H9 (cell line): ENCODE results near the gene KLB. TPM values are rescaled to one million over a fixed set of nuclear protein-coding genes. Genes with fewer than 3 reads are reported as not detected.

Experiments
- DNase-seq: peaks from one replicate; pipeline ENCODE4 v3.0.0-alpha.2; 2017
- H2AFZ ChIP-seq: one replicate; pipeline ENCODE4 v1.6.1; 2013; ENCODE audit warnings: mild to moderate bottlenecking, low read length, control low read depth, moderate library complexity
- H2AK5ac ChIP-seq: 2 replicates; pipeline ENCODE4 v1.6.1; 2013; ENCODE audit warnings: low read length, control low read depth, mixed read lengths; ENCODE audit not compliant: insufficient read length
- H2BK120ac ChIP-seq: one replicate; pipeline ENCODE4 v1.6.1; 2013; ENCODE audit warnings: low read depth, mild to moderate bottlenecking, low read length, control low read depth, inconsistent platforms; ENCODE audit not compliant: poor library complexity, severe bottlenecking
- H2BK12ac ChIP-seq: 2 replicates; pipeline ENCODE4 v1.6.1; 2013; ENCODE audit warnings: low read length, control low read depth, mixed read lengths, low read depth; ENCODE audit not compliant: insufficient read length
- H2BK15ac ChIP-seq: 2 replicates; pipeline ENCODE4 v1.6.1; 2013; ENCODE audit warnings: low read depth, low read length, control low read depth
- H2BK20ac ChIP-seq: one replicate; pipeline ENCODE4 v1.6.1; 2013; ENCODE audit warnings: low read depth, mild to moderate bottlenecking, low read length, control low read depth, inconsistent platforms; ENCODE audit not compliant: poor library complexity, severe bottlenecking
- H2BK5ac ChIP-seq: 2 replicates; pipeline ENCODE4 v1.6.1; 2013; ENCODE audit warnings: low read length, control low read depth, mixed read lengths; ENCODE audit not compliant: insufficient read length
- H3K14ac ChIP-seq: 2 replicates; pipeline ENCODE4 v1.6.1; 2013; ENCODE audit warnings: low read length, control low read depth; ENCODE audit not compliant: insufficient read depth
- H3K18ac ChIP-seq: 2 replicates; pipeline ENCODE4 v1.6.1; 2013; ENCODE audit warnings: low read depth, mild to moderate bottlenecking, mixed read lengths, low read length, control low read depth; ENCODE audit not compliant: insufficient read length
- H3K23ac ChIP-seq: 2 replicates; pipeline ENCODE4 v1.6.1; 2013; ENCODE audit warnings: low read length, control low read depth, mixed read lengths, low read depth; ENCODE audit not compliant: insufficient read length
- H3K23me2 ChIP-seq: 2 replicates; pipeline ENCODE4 v1.6.1; 2013; ENCODE audit warnings: low read depth, mild to moderate bottlenecking, mixed read lengths, low read length, control low read depth; ENCODE audit not compliant: insufficient read length, poor library complexity, severe bottlenecking
- H3K27ac ChIP-seq: 2 replicates; pipeline ENCODE4 v1.5.1; 2013; ENCODE audit warnings: low read length, control low read depth, mixed read lengths, low read depth; ENCODE audit not compliant: insufficient read length
- H3K27me3 ChIP-seq: 2 replicates; pipeline ENCODE4 v1.6.1; 2013; ENCODE audit warnings: low read length, control low read depth, inconsistent platforms; ENCODE audit not compliant: insufficient read depth
- H3K4ac ChIP-seq: 2 replicates; pipeline ENCODE4 v1.6.1; 2013; ENCODE audit warnings: low read depth, mild to moderate bottlenecking, control low read depth, inconsistent platforms, low read length, moderate library complexity
- H3K4me1 ChIP-seq: 2 replicates; pipeline ENCODE4 v1.6.1; 2013; ENCODE audit warnings: low read length, control low read depth, inconsistent platforms; ENCODE audit not compliant: insufficient read depth
- H3K4me2 ChIP-seq: 2 replicates; pipeline ENCODE4 v1.6.1; 2013; ENCODE audit warnings: low read length, control low read depth, mixed read lengths; ENCODE audit not compliant: insufficient read length, insufficient read depth
- H3K56ac ChIP-seq: 2 replicates; pipeline ENCODE4 v1.6.1; 2013; ENCODE audit warnings: low read depth, mild to moderate bottlenecking, mixed read lengths, low read length, control low read depth; ENCODE audit not compliant: insufficient read length
- H3K79me1 ChIP-seq: 2 replicates; pipeline ENCODE4 v1.6.1; 2013; ENCODE audit warnings: low read depth, mild to moderate bottlenecking, moderate library complexity, low read length, control low read depth, inconsistent platforms; ENCODE audit not compliant: insufficient read depth, poor library complexity, severe bottlenecking
- H3K79me2 ChIP-seq: 2 replicates; pipeline ENCODE4 v1.6.1; 2013; ENCODE audit warnings: low read length, control low read depth, inconsistent platforms; ENCODE audit not compliant: insufficient read depth
- H3K9ac ChIP-seq: 2 replicates; pipeline ENCODE4 v1.6.1; 2013; ENCODE audit warnings: low read length, control low read depth, mixed read lengths; ENCODE audit not compliant: insufficient read length; ENCODE audit errors: extremely low read depth
- H3K9me3 ChIP-seq: one replicate; pipeline ENCODE4 v1.6.1; 2013; ENCODE audit warnings: low read depth, low read length, inconsistent platforms; ENCODE audit not compliant: control insufficient read depth
- H3T11ph ChIP-seq: one replicate; pipeline ENCODE4 v1.6.1; 2013; ENCODE audit warnings: mild to moderate bottlenecking, low read length, control low read depth, inconsistent platforms
- H4K20me1 ChIP-seq: one replicate; pipeline ENCODE4 v1.6.1; 2013; ENCODE audit not compliant: control insufficient read depth, insufficient read length, insufficient read depth
- H4K5ac ChIP-seq: 2 replicates; pipeline ENCODE4 v1.6.1; 2013; ENCODE audit warnings: low read depth, mild to moderate bottlenecking, mixed read lengths, low read length, control low read depth; ENCODE audit not compliant: insufficient read length
- H4K8ac ChIP-seq: replicated peaks from 2 replicates; pipeline ENCODE4 v1.6.1; 2013; ENCODE audit warnings: low read length, control low read depth, mixed read lengths, low read depth; ENCODE audit not compliant: insufficient read length
- H4K91ac ChIP-seq: 2 replicates; pipeline ENCODE4 v1.6.1; 2013; ENCODE audit warnings: low read depth, mild to moderate bottlenecking, moderate library complexity, mixed read lengths, low read length, control low read depth; ENCODE audit not compliant: insufficient read length
- H3K27ac Mint-ChIP-seq, 3 experiments: 2 replicates in 2 of 3; 3 replicates in 1 of 3; pipeline ENCODE4 v1.8.0; 2020 to 2021; ENCODE audit warnings: mixed read lengths in 3 of 3, mild to moderate bottlenecking in 1 of 3, moderate library complexity in 1 of 3
- H3K27me3 Mint-ChIP-seq: 2 replicates; pipeline ENCODE4 v1.8.0; 2021; ENCODE audit warnings: low read depth, mild to moderate bottlenecking, moderate library complexity, mixed read lengths
- H3K36me3 Mint-ChIP-seq, 3 experiments: 2 replicates in 2 of 3; 3 replicates in 1 of 3; pipeline ENCODE4 v1.8.0; 2020 to 2021; ENCODE audit warnings: low read depth in 3 of 3, mixed read lengths in 3 of 3; ENCODE audit not compliant: insufficient read depth in 1 of 3
- H3K4me1 Mint-ChIP-seq, 2 experiments: 2 replicates each; pipeline ENCODE4 v1.8.0; 2020; ENCODE audit warnings: mixed read lengths in 2 of 2
- H3K4me3 Mint-ChIP-seq, 2 experiments: 2 replicates in 1 of 2; 3 replicates in 1 of 2; pipeline ENCODE4 v1.8.0; 2020 to 2021; ENCODE audit warnings: mild to moderate bottlenecking in 2 of 2, mixed read lengths in 2 of 2, moderate library complexity in 1 of 2
- H3K9me3 Mint-ChIP-seq, 2 experiments: 2 replicates in 1 of 2; 3 replicates in 1 of 2; pipeline ENCODE4 v1.8.0; 2020; ENCODE audit warnings: mild to moderate bottlenecking in 2 of 2, mixed read lengths in 2 of 2, moderate library complexity in 1 of 2
- CTCF ChIP-seq: fragments of 200-600 bp; sonication (generic); conservative IDR thresholded peaks from 3 replicates; pipeline ENCODE4 v1.8.0; 2021; ENCODE audit warnings: antibody characterized with exemption, mild to moderate bottlenecking
- WGBS: extraction: QIAGEN DNeasy Blood & Tissue Kit; methylation state at CpG from one replicate; pipeline ENCODE4 v1.1.7; 2013; ENCODE audit warnings: missing lambda C conversion rate, low lambda C conversion rate, mixed read lengths; ENCODE audit not compliant: insufficient read length; ENCODE audit errors: extremely low coverage; 5-methylcytosine and 5-hydroxymethylcytosine counted together
- total RNA-seq: library from RNA; stranded (reverse); gene quantifications from 2 replicates; pipeline ENCODE4 v1.2.1, GENCODE V29; 2021

The KLB gene
- total RNA-seq, 1 experiment from 2014 or later = 0.07 TPM

DNA sequence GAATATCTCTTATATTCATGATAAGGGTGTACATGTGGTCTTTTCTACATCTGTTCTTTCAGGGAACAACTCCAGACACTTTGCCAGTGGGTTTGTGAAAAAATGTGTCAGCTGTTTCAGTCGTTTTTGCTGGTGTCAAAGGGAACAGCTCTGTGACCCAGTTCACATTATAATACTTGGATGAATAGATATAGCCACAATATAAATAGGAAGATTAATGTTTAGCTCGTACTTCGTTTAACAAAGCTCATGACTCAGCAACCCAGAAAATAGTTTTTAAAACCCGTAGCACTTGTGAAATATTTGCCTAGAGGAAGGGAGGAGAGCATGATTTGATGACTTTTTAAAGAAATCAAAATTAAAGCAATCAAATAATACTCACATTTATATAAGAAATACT lies 60.0 kb downstream of the KLB start:
- no peaks in the 10 kb centered on the region for H3K9me3 ChIP-seq
- H2BK20ac ChIP-seq = no peak overlapping the region
- Mint-ChIP-seq H3K4me1 (peaks cover 2 to 4% of the 10 kb centered on the region in 2 experiments; a peak in 1 of 4 replicates), H3K27me3 (no peaks in the 10 kb centered on the region), H3K27ac (no peak overlapping the region), H3K36me3 (peaks cover 13 to 47% (median 42%) of the 10 kb centered on the region in 3 experiments), H3K9me3 (no peaks in the 10 kb centered on the region), H3K4me3 (no peak overlapping the region)
- no peak overlapping the region for H4K8ac ChIP-seq
- H3K79me2 ChIP-seq = no peaks in the 10 kb centered on the region
- no peak overlapping the region for H3T11ph ChIP-seq
- no peak overlapping the region for H2BK15ac ChIP-seq
- no peak for TF ChIP-seq CTCF
- H3K4me2 ChIP-seq = no peak overlapping the region
- H3K56ac ChIP-seq = no peak overlapping the region
- no peak overlapping the region for H2AK5ac ChIP-seq
- H3K27ac ChIP-seq = no peak overlapping the region
- H3K9ac ChIP-seq = no peak overlapping the region
- no peak overlapping the region for H3K23ac ChIP-seq
- no peak overlapping the region for H2AFZ ChIP-seq
- H3K79me1 ChIP-seq = no peaks in the 10 kb centered on the region
- H4K5ac ChIP-seq = no peak overlapping the region
- H2BK5ac ChIP-seq = no peak overlapping the region
- no peaks in the 10 kb centered on the region for H4K20me1 ChIP-seq
- no peak for DNase-seq
- no peak overlapping the region for H2BK12ac ChIP-seq
- H3K4me1 ChIP-seq = no peaks in the 10 kb centered on the region
- no peak overlapping the region for H3K14ac ChIP-seq
- H3K27me3 ChIP-seq = no peaks in the 10 kb centered on the region
- H3K23me2 ChIP-seq = no peaks in the 10 kb centered on the region
- H3K18ac ChIP-seq = no peak overlapping the region
- H4K91ac ChIP-seq = no peak overlapping the region
- no CpG with 5 or more reads among the region's 4 CpGs for WGBS
- H3K4ac ChIP-seq = no peak overlapping the region
- no peak overlapping the region for H2BK120ac ChIP-seq
